ENCODE results near the gene RRP1.

The RRP1 gene

DNA sequence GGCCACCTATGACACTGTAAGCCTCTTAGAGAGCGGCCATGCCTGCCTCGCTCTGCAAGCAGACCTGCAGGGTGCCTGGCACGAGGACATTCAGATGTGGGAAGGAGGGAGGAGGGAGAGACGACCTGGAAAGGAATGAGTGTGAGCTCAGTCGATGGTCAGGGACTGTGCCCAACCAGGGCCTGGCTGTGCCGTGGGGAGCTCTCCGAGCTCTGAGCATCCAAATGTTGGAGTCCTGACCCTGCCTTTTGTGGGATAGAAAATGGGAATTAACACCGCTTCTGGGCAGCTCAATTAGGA, 20.6 kb upstream of the RRP1 start:
- H2AFZ ChIP-seq (ENCODE audit: low read length), result no peak overlapping the region
- no peaks in the 10 kb centered on the region for H3K9me3 ChIP-seq (ENCODE audit: low read length)
- peaks cover 20% of the 10 kb centered on the region for H3K36me3 ChIP-seq (ENCODE audit: insufficient read depth, low read length)
- TF ChIP-seq, protein P1, sequence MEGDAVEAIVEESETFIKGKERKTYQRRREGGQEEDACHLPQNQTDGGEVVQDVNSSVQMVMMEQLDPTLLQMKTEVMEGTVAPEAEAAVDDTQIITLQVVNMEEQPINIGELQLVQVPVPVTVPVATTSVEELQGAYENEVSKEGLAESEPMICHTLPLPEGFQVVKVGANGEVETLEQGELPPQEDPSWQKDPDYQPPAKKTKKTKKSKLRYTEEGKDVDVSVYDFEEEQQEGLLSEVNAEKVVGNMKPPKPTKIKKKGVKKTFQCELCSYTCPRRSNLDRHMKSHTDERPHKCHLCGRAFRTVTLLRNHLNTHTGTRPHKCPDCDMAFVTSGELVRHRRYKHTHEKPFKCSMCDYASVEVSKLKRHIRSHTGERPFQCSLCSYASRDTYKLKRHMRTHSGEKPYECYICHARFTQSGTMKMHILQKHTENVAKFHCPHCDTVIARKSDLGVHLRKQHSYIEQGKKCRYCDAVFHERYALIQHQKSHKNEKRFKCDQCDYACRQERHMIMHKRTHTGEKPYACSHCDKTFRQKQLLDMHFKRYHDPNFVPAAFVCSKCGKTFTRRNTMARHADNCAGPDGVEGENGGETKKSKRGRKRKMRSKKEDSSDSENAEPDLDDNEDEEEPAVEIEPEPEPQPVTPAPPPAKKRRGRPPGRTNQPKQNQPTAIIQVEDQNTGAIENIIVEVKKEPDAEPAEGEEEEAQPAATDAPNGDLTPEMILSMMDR (IDR thresholded peaks at IDR 0.05; ENCODE audit: low read length), result no peak
- TF ChIP-seq EZH2 (IDR thresholded peaks at IDR 0.05; ENCODE audit: borderline replicate concordance, low read length), result no peak
- H3K27me3 ChIP-seq (ENCODE audit: insufficient read depth, low read length), result no peaks in the 10 kb centered on the region
- H3K4me3 ChIP-seq (ENCODE audit: low read depth, low read length, poor library complexity, severe bottlenecking), result no peak overlapping the region
- no peak overlapping the region for H3K27ac ChIP-seq (ENCODE audit: low read depth, low read length, poor library complexity, severe bottlenecking)
- no peaks in the 10 kb centered on the region for H3K4me1 ChIP-seq (ENCODE audit: insufficient read depth, low read length, severe bottlenecking)
- no peaks in the 10 kb centered on the region for H3K9me2 ChIP-seq (ENCODE audit: low read depth, low read length)
- no peaks in the 10 kb centered on the region for H3F3A ChIP-seq (ENCODE audit: insufficient read depth, low read length)
- H4K20me1 ChIP-seq (ENCODE audit: insufficient read depth, low read length), result no peaks in the 10 kb centered on the region
- no peak overlapping the region for H3K9ac ChIP-seq (ENCODE audit: low read length)
- H3K79me2 ChIP-seq (ENCODE audit: insufficient read depth, low read length), result no peaks in the 10 kb centered on the region
- H3K4me2 ChIP-seq (ENCODE audit: low read length), result no peak overlapping the region

DNA sequence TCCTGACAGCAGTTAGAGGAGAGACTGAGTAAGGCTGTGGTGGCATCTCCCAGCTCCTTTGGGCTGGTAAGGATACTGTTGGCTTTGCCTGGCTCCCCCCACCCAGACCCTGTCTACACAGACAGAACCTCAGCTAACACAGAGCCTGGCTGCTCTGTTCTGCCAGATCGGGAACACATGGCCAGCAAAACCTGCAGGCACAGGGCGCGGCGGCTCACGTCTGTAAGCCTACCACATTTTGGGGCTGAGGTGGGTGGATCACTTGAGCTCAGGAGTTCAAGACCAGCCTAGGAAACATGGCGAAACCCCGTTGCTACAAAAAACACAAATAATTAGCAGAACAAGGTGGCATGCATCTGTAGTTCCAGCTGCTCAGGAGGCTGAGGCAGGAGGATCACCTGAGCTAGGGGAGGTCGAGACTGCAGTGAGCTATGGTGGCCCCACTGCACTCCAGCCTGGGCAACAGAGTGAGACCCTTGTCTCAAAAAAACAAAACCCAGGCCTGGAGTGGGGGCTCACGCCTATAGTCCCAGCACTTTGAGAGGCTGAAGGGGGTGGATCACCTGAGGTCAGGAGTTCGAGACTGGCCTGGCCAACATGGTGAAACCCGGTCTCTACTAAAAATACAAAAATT, 19.9 kb upstream of the RRP1 start:
- H3K27me3 ChIP-seq (ENCODE audit: insufficient read depth, low read length), result no peaks in the 10 kb centered on the region
- H4K20me1 ChIP-seq (ENCODE audit: insufficient read depth, low read length), result no peaks in the 10 kb centered on the region
- H3K4me3 ChIP-seq (ENCODE audit: low read depth, low read length, poor library complexity, severe bottlenecking), result no peak overlapping the region
- H3K4me1 ChIP-seq (ENCODE audit: insufficient read depth, low read length, severe bottlenecking), result peaks cover 4% of the 10 kb centered on the region
- peaks cover 27% of the 10 kb centered on the region for H3K36me3 ChIP-seq (ENCODE audit: insufficient read depth, low read length)
- H3K4me2 ChIP-seq (ENCODE audit: low read length), result no peak overlapping the region
- no peaks in the 10 kb centered on the region for H3K9me3 ChIP-seq (ENCODE audit: low read length)
- H3F3A ChIP-seq (ENCODE audit: insufficient read depth, low read length), result no peaks in the 10 kb centered on the region
- no peaks in the 10 kb centered on the region for H3K79me2 ChIP-seq (ENCODE audit: insufficient read depth, low read length)
- H3K9me2 ChIP-seq (ENCODE audit: low read depth, low read length), result no peaks in the 10 kb centered on the region
- TF ChIP-seq, protein P1 (IDR thresholded peaks at IDR 0.05; ENCODE audit: low read length), result no peak
- TF ChIP-seq EZH2 (IDR thresholded peaks at IDR 0.05; ENCODE audit: borderline replicate concordance, low read length), result no peak
- no peak overlapping the region for H3K9ac ChIP-seq (ENCODE audit: low read length)
- H2AFZ ChIP-seq (ENCODE audit: low read length), result no peak overlapping the region
- H3K27ac ChIP-seq (ENCODE audit: low read depth, low read length, poor library complexity, severe bottlenecking), result no peak overlapping the region

DNA sequence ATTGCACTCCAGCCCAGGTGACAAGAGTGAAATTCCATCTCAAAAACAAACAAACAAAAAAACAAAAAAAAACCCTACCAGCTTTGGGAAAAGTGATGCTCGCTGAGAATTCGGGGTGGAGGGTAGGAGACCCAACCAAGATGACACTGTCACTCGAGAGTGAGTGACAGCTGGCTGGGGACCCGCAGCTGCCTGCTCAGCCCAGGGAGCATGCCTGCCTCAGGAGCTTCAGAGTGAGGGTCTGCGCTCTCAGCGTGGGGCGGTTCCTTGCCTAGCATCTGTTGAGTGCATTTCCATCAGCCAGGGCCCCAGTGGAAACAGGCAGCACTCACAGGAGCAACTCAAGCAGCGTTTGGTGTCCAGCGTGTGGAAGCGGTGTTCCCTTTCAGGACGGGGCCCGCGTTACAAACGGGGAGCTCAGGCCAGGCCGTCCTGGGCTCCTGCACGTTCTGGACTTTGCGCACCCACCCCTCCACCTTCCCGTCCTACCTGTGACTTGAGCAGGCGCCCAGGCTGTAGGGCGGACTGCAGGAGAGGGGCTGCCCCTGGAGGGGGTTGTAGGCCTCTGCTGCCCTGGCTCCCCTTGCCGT, 19.2 kb upstream of the RRP1 start:
- Histone ChIP-seq H3K4me2 (ENCODE audit: low read length) (no peak overlapping the region), H3K4me1 (ENCODE audit: insufficient read depth, low read length, severe bottlenecking) (peaks cover 11% of the 10 kb centered on the region), H4K20me1 (ENCODE audit: insufficient read depth, low read length) (no peaks in the 10 kb centered on the region)

More for the DNA sequence above, 19.2 kb upstream of the RRP1 start:
- H3F3A ChIP-seq (ENCODE audit: insufficient read depth, low read length), result no peaks in the 10 kb centered on the region
- TF ChIP-seq EZH2 (IDR thresholded peaks at IDR 0.05; ENCODE audit: borderline replicate concordance, low read length), result no peak
- TF ChIP-seq, protein P1 (IDR thresholded peaks at IDR 0.05; ENCODE audit: low read length), result no peak
- no peaks in the 10 kb centered on the region for H3K27me3 ChIP-seq (ENCODE audit: insufficient read depth, low read length)
- H2AFZ ChIP-seq (ENCODE audit: low read length), result no peak overlapping the region
- H3K36me3 ChIP-seq (ENCODE audit: insufficient read depth, low read length), result peaks cover 30% of the 10 kb centered on the region
- no peak overlapping the region for H3K9ac ChIP-seq (ENCODE audit: low read length)
- H3K27ac ChIP-seq (ENCODE audit: low read depth, low read length, poor library complexity, severe bottlenecking), result no peak overlapping the region
- no peaks in the 10 kb centered on the region for H3K9me2 ChIP-seq (ENCODE audit: low read depth, low read length)
- H3K9me3 ChIP-seq (ENCODE audit: low read length), result no peaks in the 10 kb centered on the region
- H3K4me3 ChIP-seq (ENCODE audit: low read depth, low read length, poor library complexity, severe bottlenecking), result no peak overlapping the region
- no peaks in the 10 kb centered on the region for H3K79me2 ChIP-seq (ENCODE audit: insufficient read depth, low read length)

Measured in OCI-LY1 (cell line).